ENCODE results near the gene TBX4.

GRCh38 chr17:61492759-61493526, 40.7 kb downstream of the TBX4 start:
- TF ChIP-seq CTCF (conservative IDR thresholded peaks at IDR 0.05; ENCODE audit: low read depth in 2 of 2) (peak; percentile 16 to 26; a peak in 1 of 4 replicates), EZH2phosphoT487 (IDR thresholded peaks at IDR 0.05; ENCODE audit: unreplicated experiment) (no peak), EZH2 (IDR thresholded peaks at IDR 0.05; ENCODE audit: low read depth, unreplicated experiment) (no peak), POLR2AphosphoS5 (IDR thresholded peaks at IDR 0.05; ENCODE audit: low read depth) (no peak), STAT1 (IDR thresholded peaks at IDR 0.05; ENCODE audit: unreplicated experiment) (no peak), ZNF114 (CRISPR knock-in tag; IDR thresholded peaks at IDR 0.05) (no peak), REST (IDR thresholded peaks at IDR 0.05; ENCODE audit: unreplicated experiment) (no peak), ETS1 (IDR thresholded peaks at IDR 0.05) (no peak), JUNB (IDR thresholded peaks at IDR 0.05; ENCODE audit: unreplicated experiment) (no peak), NANOG (IDR thresholded peaks at IDR 0.05; ENCODE audit: borderline replicate concordance) (no peak), ZNF462 (CRISPR knock-in tag; IDR thresholded peaks at IDR 0.05) (no peak), CREB1 (CRISPR knock-in tag; IDR thresholded peaks at IDR 0.05; ENCODE audit: low read depth) (no peak), ZNF331 (CRISPR knock-in tag; IDR thresholded peaks at IDR 0.05; ENCODE audit: low read depth) (no peak)

Measured in GM23338 (cell line).